Hepatocyte (in vitro differentiated cells): ENCODE measurements around the gene RNF169. TPM values are rescaled to one million over a fixed set of nuclear protein-coding genes. Genes with fewer than 3 reads are reported as not detected.
"Not testable (repeated sequence)": the region's sequence is repeated elsewhere in the genome, so short reads cannot be mapped to it uniquely, and the experiment has no call there.

Experiments used
- DNase-seq: peaks from one replicate; pipeline ENCODE4 v3.0.0-alpha.2; 2016; ENCODE audit warnings: low spot score
- H2AFZ ChIP-seq: fragments of 200-600 bp; sonication (generic); 2 replicates; pipeline ENCODE4 v1.6.0; 2016; ENCODE audit warnings: antibody characterized with exemption, mild to moderate bottlenecking
- H3K27ac ChIP-seq: fragments of 200-600 bp; sonication (generic); 2 replicates; pipeline ENCODE4 v1.5.1; 2016; ENCODE audit warnings: mild to moderate bottlenecking
- H3K27me3 ChIP-seq: fragments of 200-600 bp; sonication (generic); 2 replicates; pipeline ENCODE4 v1.6.1; 2016
- H3K36me3 ChIP-seq: fragments of 200-600 bp; sonication (generic); replicated peaks from 2 replicates; pipeline ENCODE4 v1.5.1; 2016; ENCODE audit warnings: low read depth; ENCODE audit not compliant: insufficient read depth
- H3K4me1 ChIP-seq: fragments of 200-600 bp; sonication (generic); 2 replicates; pipeline ENCODE4 v1.5.1; 2016; ENCODE audit warnings: mild to moderate bottlenecking, moderate library complexity; ENCODE audit not compliant: insufficient read depth
- H3K4me2 ChIP-seq: fragments of 200-600 bp; sonication (generic); 2 replicates; pipeline ENCODE4 v1.6.0; 2016
- H3K4me3 ChIP-seq: fragments of 200-600 bp; sonication (generic); 2 replicates; pipeline ENCODE4 v1.5.1; 2016; ENCODE audit warnings: mild to moderate bottlenecking
- H3K79me2 ChIP-seq: fragments of 200-600 bp; sonication (generic); 2 replicates; pipeline ENCODE4 v1.6.0; 2017; ENCODE audit warnings: mild to moderate bottlenecking
- H3K9me2 ChIP-seq: fragments of 200-600 bp; sonication (generic); replicated peaks from 2 replicates; pipeline ENCODE4 v1.6.0; 2017; ENCODE audit warnings: mild to moderate bottlenecking; ENCODE audit not compliant: insufficient read depth
- H3K9me3 ChIP-seq: fragments of 200-600 bp; sonication (generic); 2 replicates; pipeline ENCODE4 v1.5.1; 2016; ENCODE audit warnings: low read depth, mild to moderate bottlenecking
- H4K20me1 ChIP-seq: fragments of 200-600 bp; sonication (generic); 2 replicates; pipeline ENCODE4 v1.6.0; 2016; ENCODE audit warnings: mild to moderate bottlenecking; ENCODE audit not compliant: insufficient read depth, poor library complexity, severe bottlenecking
- EZH2 ChIP-seq: fragments of 200-600 bp; sonication (generic); IDR thresholded peaks from 2 replicates; pipeline ENCODE4 v1.6.1; 2016; ENCODE audit warnings: antibody characterized with exemption, mild to moderate bottlenecking, borderline replicate concordance
- EZH2phosphoT487 ChIP-seq: fragments of 200-600 bp; sonication (generic); IDR thresholded peaks from one replicate; pipeline ENCODE4 v1.6.1; 2018; ENCODE audit warnings: antibody characterized with exemption, mild to moderate bottlenecking, low read depth, moderate library complexity; ENCODE audit not compliant: unreplicated experiment, severe bottlenecking
- WGBS: methylation state at CpG from one replicate; pipeline ENCODE4 v1.1.6; 2016; ENCODE audit warnings: low lambda C conversion rate; ENCODE audit errors: missing lambda C conversion rate; 5-methylcytosine and 5-hydroxymethylcytosine counted together
- polyA plus RNA-seq: library from polyadenylated mRNA; unstranded; fragments of >200 nt; fragmentation: Nextera tagmentation; extraction: Ambion mirVana; gene quantifications from 2 replicates; pipeline ENCODE4 v1.2.1, GENCODE V29; 2016
- total RNA-seq: library from RNA; depleted of rRNA; stranded (reverse); fragments of >200 nt; gene quantifications from 2 replicates; pipeline ENCODE4 v1.2.3, GENCODE V29; 2014
- TF ChIP-seq, protein P1 (sequence below): fragments of 200-600 bp; sonication (generic); IDR thresholded peaks from 2 replicates; pipeline ENCODE4 v1.5.1; 2016; ENCODE audit warnings: antibody characterized with exemption, mild to moderate bottlenecking; ENCODE audit not compliant: poor library complexity

Gene RNF169
- total and polyA plus RNA-seq, 2 experiments from 2014 or later, result 2.4 to 18.8 TPM

DNA sequence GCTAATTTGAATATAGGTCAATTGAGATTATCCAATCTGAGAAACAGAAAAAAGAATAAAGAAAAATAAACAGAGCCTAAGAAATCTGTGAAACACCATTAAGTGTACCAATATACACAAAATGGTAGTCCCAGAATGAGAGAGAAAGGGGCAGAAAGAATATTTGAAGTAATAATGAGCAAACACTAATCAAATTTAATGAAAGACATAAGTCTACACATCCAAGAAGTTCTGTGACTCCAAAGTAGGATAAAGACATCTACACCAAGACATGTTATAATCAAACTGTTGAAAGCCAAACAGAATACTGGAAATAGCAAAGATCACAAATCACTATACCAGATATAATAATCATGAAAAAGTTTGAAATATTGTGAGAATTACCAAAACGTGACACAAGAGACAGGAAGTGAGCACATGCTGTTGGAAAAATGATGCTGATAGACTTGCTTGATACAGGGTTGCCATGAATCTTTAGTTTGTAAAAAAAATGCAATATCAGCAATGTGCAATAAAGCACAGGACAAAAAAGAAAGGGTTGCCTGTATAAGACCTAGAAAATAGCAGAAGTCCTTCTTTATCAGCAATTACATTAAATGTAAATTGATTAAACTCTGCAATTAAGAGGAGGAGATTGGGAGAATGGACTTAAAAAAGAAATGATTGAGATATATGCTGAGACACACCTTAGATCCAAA is 75.8 kb downstream of the RNF169 start:
- 100% methylated on average over 1 of the region's 1 CpG for WGBS
- Histone ChIP-seq H3K27me3 (no peaks in the 10 kb centered on the region), H3K79me2 (no peaks in the 10 kb centered on the region), H3K9me3 (peaks cover 26% of the 10 kb centered on the region), H3K4me1 (no peaks in the 10 kb centered on the region), H3K9me2 (no peaks in the 10 kb centered on the region), H2AFZ (no peak overlapping the region), H3K4me3 (no peak overlapping the region), H3K27ac (no peak overlapping the region), H3K4me2 (no peak overlapping the region), H4K20me1 (no peaks in the 10 kb centered on the region), H3K36me3 (peaks cover 13% of the 10 kb centered on the region)
- no peak for TF ChIP-seq EZH2
- TF ChIP-seq EZH2phosphoT487, result no peak
- TF ChIP-seq, protein P1, sequence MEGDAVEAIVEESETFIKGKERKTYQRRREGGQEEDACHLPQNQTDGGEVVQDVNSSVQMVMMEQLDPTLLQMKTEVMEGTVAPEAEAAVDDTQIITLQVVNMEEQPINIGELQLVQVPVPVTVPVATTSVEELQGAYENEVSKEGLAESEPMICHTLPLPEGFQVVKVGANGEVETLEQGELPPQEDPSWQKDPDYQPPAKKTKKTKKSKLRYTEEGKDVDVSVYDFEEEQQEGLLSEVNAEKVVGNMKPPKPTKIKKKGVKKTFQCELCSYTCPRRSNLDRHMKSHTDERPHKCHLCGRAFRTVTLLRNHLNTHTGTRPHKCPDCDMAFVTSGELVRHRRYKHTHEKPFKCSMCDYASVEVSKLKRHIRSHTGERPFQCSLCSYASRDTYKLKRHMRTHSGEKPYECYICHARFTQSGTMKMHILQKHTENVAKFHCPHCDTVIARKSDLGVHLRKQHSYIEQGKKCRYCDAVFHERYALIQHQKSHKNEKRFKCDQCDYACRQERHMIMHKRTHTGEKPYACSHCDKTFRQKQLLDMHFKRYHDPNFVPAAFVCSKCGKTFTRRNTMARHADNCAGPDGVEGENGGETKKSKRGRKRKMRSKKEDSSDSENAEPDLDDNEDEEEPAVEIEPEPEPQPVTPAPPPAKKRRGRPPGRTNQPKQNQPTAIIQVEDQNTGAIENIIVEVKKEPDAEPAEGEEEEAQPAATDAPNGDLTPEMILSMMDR, result no peak
- no peak for DNase-seq

DNA sequence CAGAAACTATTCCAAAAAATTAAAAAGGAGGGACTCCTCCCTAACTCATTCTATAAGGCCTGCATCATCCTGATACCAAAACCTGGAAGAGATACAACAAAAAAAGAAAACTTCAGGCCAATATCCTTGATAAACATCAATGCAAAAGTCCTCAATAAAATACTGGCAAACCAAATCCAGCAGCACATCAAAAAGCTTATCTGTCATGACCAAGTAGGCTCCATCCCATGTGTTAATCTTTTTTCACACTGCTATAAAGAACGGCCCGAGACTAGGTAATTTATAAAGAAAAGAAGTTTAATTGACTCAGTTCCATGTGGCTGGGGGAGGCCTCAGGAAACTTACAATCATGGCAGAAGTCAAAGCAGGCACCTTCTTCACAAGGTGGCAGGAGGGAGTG is 76.9 kb downstream of the RNF169 start:
- H2AFZ ChIP-seq, H4K20me1 ChIP-seq, H3K4me2 ChIP-seq, H3K4me3 ChIP-seq, H3K9me2 ChIP-seq, DNase-seq, H3K79me2 ChIP-seq, H3K27ac ChIP-seq, H3K27me3 ChIP-seq, H3K4me1 ChIP-seq: not testable (repeated sequence)
- H3K9me3 ChIP-seq, result peaks cover 26% of the 10 kb centered on the region
- H3K36me3 ChIP-seq, result peaks cover 13% of the 10 kb centered on the region
- 82% methylated on average over 2 of the region's 2 CpGs for WGBS

- 84% methylated on average over 4 of the region's 4 CpGs for WGBS
- no peak for DNase-seq
- Histone ChIP-seq H2AFZ (no peak overlapping the region), H3K4me1 (no peaks in the 10 kb centered on the region), H3K27ac (no peak overlapping the region), H3K36me3 (peaks cover 13% of the 10 kb centered on the region), H4K20me1 (no peaks in the 10 kb centered on the region), H3K4me3 (no peak overlapping the region), H3K4me2 (no peak overlapping the region), H3K79me2 (no peaks in the 10 kb centered on the region), H3K9me3 (peaks cover 26% of the 10 kb centered on the region), H3K27me3 (no peaks in the 10 kb centered on the region), H3K9me2 (no peaks in the 10 kb centered on the region)
- TF ChIP-seq, protein P1, result no peak
- TF ChIP-seq EZH2, result no peak
- no peak for TF ChIP-seq EZH2phosphoT487
Observed at GRCh38 chr11:74826901-74827300, 78.3 kb downstream of the RNF169 start.

DNA sequence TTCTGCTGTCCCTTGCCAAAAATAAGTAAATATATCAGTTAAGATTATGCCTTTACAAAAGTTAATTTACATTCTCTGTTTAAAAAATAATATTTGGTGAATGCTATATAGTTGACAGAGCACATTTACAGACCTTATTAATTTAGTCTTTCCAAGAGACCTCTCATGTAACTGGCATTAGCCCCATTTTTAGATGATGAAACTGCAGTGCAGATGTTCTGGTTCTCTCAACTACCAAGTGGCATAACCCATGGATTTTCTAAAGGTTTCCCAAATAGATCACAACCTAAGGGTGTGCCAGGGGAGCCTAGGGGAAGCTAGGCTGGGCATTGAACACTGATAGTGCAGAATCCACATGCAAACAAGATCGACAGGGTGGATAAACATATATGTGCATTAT is 88.5 kb downstream of the RNF169 start:
- no peaks in the 10 kb centered on the region for H3K36me3 ChIP-seq
- no peaks in the 10 kb centered on the region for H4K20me1 ChIP-seq
- 90% methylated on average over 1 of the region's 1 CpG for WGBS
- no peaks in the 10 kb centered on the region for H3K79me2 ChIP-seq
- H3K9me2 ChIP-seq, result no peaks in the 10 kb centered on the region
- no peak overlapping the region for H3K27ac ChIP-seq
- H3K4me1 ChIP-seq, result no peaks in the 10 kb centered on the region
- DNase-seq, result no peak
- no peak overlapping the region for H2AFZ ChIP-seq
- H3K27me3 ChIP-seq, result no peaks in the 10 kb centered on the region
- TF ChIP-seq EZH2phosphoT487, result no peak
- TF ChIP-seq EZH2, result no peak
- no peak overlapping the region for H3K4me2 ChIP-seq
- no peak overlapping the region for H3K4me3 ChIP-seq
- no peaks in the 10 kb centered on the region for H3K9me3 ChIP-seq
